Ovary (tissue), 3 donors: Measurements from ENCODE around the gene NHLRC4.

Source experiments
- CTCF ChIP-seq, 3 donors: fragments of 450-650 bp in 2 of 3; fragments of 200-600 bp in 1 of 3; IDR thresholded peaks; one replicate each; pipeline versions ENCODE4 v1.5.1 to v1.8.0; 2016 to 2022; ENCODE audit warnings: antibody characterized with exemption in 3 of 3, mild to moderate bottlenecking in 1 of 3
- EP300 ChIP-seq: sonication (generic); formaldehyde crosslinking; IDR thresholded peaks from one replicate; pipeline ENCODE4 v1.6.1; 2017; ENCODE audit warnings: antibody characterized with exemption
- POLR2A ChIP-seq: fragments of 450-650 bp; IDR thresholded peaks from one replicate; pipeline ENCODE4 v1.6.1; 2017; ENCODE audit warnings: antibody characterized with exemption, mild to moderate bottlenecking, moderate library complexity
- donor health status: DM: no; HTN: no; CAD: no.

GRCh38 chr16:522320-523096 is 44.3 kb upstream of the NHLRC4 start:
- no peak for TF ChIP-seq EP300
- TF ChIP-seq CTCF (IDR thresholded peaks at IDR 0.05): no peak
- TF ChIP-seq POLR2A: no peak
